Caco-2 (cell line): ENCODE results near the gene PPP1R26. TPM values are rescaled to one million over a fixed set of nuclear protein-coding genes. Genes with fewer than 3 reads are reported as not detected.
"Not testable (repeated sequence)": the region's sequence is repeated elsewhere in the genome, so short reads cannot be mapped to it uniquely, and the experiment has no call there.

Experiments
- BruUV-seq: library from RNA; stranded (reverse); fragments of 400-500 nt; replicated peaks from 2 replicates; lab custom pipeline; 2021; lab: Mats Ljungman, UMichigan
- CTCF ChIA-PET: fragments of 300-600 bp; sonication (Branson Sonifier 250); formaldehyde crosslinking; loops from one replicate; lab custom pipeline; 2022; ENCODE audit warnings: antibody characterized with exemption; lab: Charles Lee
- POLR2A ChIA-PET: fragments of 300-600 bp; sonication (Branson Sonifier 250); formaldehyde crosslinking; loops from one replicate; lab custom pipeline; 2022; ENCODE audit warnings: antibody characterized with exemption; lab: Charles Lee
- DNase-seq, 2 experiments: peaks; one replicate each; pipeline versions ENCODE4 v3.0.0 to v3.0.0-alpha.2; 2020 to 2022
- H3K27me3 ChIP-seq: replicated peaks from 2 replicates; pipeline ENCODE4 v1.6.0; 2011; ENCODE audit warnings: low read length; ENCODE audit not compliant: control insufficient read depth, insufficient read depth
- H3K36me3 ChIP-seq: 2 replicates; pipeline ENCODE4 v1.5.1; 2011; ENCODE audit warnings: low read length; ENCODE audit not compliant: control insufficient read depth, insufficient read depth
- H3K4me1 ChIP-seq: fragments of 250-450 bp; sonication (Bioruptor Pico); 2 replicates; pipeline ENCODE4 v1.5.1; 2020; ENCODE audit warnings: mild to moderate bottlenecking
- H3K4me3 ChIP-seq: 2 replicates; pipeline ENCODE4 v1.5.1; 2011; ENCODE audit warnings: low read depth, mild to moderate bottlenecking, control low read depth, low read length
- H3K9me3 ChIP-seq: fragments of 250-450 bp; sonication (Bioruptor Pico); 2 replicates; pipeline ENCODE4 v1.5.1; 2020; ENCODE audit warnings: mild to moderate bottlenecking, moderate library complexity
- H3K27ac Mint-ChIP-seq: one replicate; pipeline ENCODE4 v1.8.0; 2022; ENCODE audit warnings: mixed read lengths; ENCODE audit not compliant: unreplicated experiment
- H3K27me3 Mint-ChIP-seq: one replicate; pipeline ENCODE4 v1.8.0; 2022; ENCODE audit warnings: mixed read lengths; ENCODE audit not compliant: insufficient read depth, unreplicated experiment
- H3K36me3 Mint-ChIP-seq: one replicate; pipeline ENCODE4 v1.8.0; 2022; ENCODE audit warnings: mild to moderate bottlenecking, mixed read lengths; ENCODE audit not compliant: insufficient read depth, unreplicated experiment
- H3K4me1 Mint-ChIP-seq: one replicate; pipeline ENCODE4 v1.8.0; 2022; ENCODE audit warnings: low read depth, mixed read lengths; ENCODE audit not compliant: unreplicated experiment
- H3K4me3 Mint-ChIP-seq: one replicate; pipeline ENCODE4 v1.8.0; 2022; ENCODE audit warnings: mild to moderate bottlenecking, moderate library complexity, mixed read lengths; ENCODE audit not compliant: unreplicated experiment
- H3K9me3 Mint-ChIP-seq: one replicate; pipeline ENCODE4 v1.8.0; 2022; ENCODE audit warnings: mixed read lengths; ENCODE audit not compliant: unreplicated experiment
- intact Hi-C: fragments of 100-400 bp; cut with micrococcal nuclease; formaldehyde crosslinking; loops from one replicate; pipeline ENCODE4 v1.10.0; 2022; ENCODE audit not compliant: unreplicated experiment
- total RNA-seq: library from RNA; stranded (reverse); gene quantifications from 2 replicates; pipeline ENCODE4 v1.2.3, GENCODE V29; 2022
- TF ChIP-seq, protein P1 (sequence below), 2 experiments: fragments of 200-600 bp in 1 of 2; IDR thresholded peaks; 1 replicate in 1 of 2; 2 replicates in 1 of 2; pipeline versions ENCODE4 v1.5.1 to v1.8.0; 2011 to 2022; ENCODE audit warnings: antibody characterized with exemption in 1 of 2, control low read depth in 1 of 2, inconsistent platforms in 1 of 2, low read depth in 1 of 2, low read length in 1 of 2, mild to moderate bottlenecking in 1 of 2, moderate library complexity in 1 of 2; ENCODE audit not compliant: insufficient read depth in 1 of 2, severe bottlenecking in 1 of 2, unreplicated experiment in 1 of 2

The PPP1R26 gene
- total RNA-seq, 1 experiment from 2014 or later = 24.3 TPM

DNA sequence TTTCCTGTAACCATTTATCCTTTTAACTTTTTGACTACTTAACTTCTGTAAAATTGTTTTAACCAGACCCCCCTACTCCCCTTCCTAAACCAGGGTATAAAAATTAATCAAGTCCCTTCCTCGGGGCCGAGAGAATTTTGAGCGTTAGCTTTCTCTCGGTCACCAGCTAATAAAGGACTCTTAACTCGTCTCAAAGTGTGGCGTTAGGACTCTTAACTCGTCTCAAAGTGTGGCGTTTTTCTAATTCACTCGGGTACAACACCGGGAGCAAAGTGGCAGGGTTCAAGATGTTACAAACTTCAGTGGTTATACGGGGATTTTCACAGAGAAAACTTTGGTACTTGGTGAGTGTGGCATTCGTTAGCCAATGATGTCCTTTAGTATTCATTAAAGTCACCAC, 39.7 kb upstream of the PPP1R26 start:
- peaks cover 15% of the 10 kb centered on the region for H3K9me3 Mint-ChIP-seq
- POLR2A ChIA-PET = no interaction called here

DNA sequence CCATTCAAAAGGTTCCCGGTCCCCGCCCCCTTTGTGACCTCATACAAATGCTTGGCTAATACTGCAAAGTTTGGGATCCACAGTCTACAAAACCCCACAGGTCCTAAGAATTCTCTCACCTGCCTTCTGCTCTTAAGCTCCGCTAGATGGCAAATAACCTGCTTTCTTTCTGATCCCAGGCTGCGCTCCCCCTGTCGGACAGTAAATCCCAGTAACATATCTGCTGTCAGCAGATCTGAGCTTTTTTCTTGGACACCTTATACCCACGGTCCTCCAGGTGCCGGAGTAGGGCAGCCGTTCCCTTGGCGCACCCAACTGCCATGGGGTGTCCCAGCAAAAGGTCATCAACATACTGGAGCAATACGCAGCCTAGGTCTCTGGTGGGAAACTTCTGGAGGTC, 39.0 kb upstream of the PPP1R26 start:
- Histone ChIP-seq H3K4me1 (no peaks in the 10 kb centered on the region), H3K27me3 (no peaks in the 10 kb centered on the region), H3K9me3 (no peaks in the 10 kb centered on the region), H3K4me3 (no peak overlapping the region), H3K36me3 (no peaks in the 10 kb centered on the region)
- Mint-ChIP-seq H3K4me1 (peaks cover 11% of the 10 kb centered on the region), H3K36me3 (no peaks in the 10 kb centered on the region), H3K9me3 (peaks cover 15% of the 10 kb centered on the region), H3K4me3 (no peak overlapping the region), H3K27me3 (no peaks in the 10 kb centered on the region), H3K27ac (no peak overlapping the region)
- intact Hi-C loops = no loop called here
- peak in 1 of 2 experiments; percentile 20 for DNase-seq
- ChIA-PET POLR2A (no interaction called here), CTCF (no interaction called here)
- BruUV-seq = no TSS peak
- TF ChIP-seq, protein P1, sequence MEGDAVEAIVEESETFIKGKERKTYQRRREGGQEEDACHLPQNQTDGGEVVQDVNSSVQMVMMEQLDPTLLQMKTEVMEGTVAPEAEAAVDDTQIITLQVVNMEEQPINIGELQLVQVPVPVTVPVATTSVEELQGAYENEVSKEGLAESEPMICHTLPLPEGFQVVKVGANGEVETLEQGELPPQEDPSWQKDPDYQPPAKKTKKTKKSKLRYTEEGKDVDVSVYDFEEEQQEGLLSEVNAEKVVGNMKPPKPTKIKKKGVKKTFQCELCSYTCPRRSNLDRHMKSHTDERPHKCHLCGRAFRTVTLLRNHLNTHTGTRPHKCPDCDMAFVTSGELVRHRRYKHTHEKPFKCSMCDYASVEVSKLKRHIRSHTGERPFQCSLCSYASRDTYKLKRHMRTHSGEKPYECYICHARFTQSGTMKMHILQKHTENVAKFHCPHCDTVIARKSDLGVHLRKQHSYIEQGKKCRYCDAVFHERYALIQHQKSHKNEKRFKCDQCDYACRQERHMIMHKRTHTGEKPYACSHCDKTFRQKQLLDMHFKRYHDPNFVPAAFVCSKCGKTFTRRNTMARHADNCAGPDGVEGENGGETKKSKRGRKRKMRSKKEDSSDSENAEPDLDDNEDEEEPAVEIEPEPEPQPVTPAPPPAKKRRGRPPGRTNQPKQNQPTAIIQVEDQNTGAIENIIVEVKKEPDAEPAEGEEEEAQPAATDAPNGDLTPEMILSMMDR (IDR thresholded peaks at IDR 0.05; ENCODE audit: insufficient read depth in 1 of 2, low read depth in 1 of 2, low read length in 1 of 2, severe bottlenecking in 1 of 2, unreplicated experiment in 1 of 2) = peak; percentile 38 to 47

More for the DNA sequence above, 39.7 kb upstream of the PPP1R26 start:
- no TSS peak for BruUV-seq
- Histone ChIP-seq H3K27me3 (no peaks in the 10 kb centered on the region), H3K4me1 (no peaks in the 10 kb centered on the region), H3K4me3 (no peak overlapping the region), H3K36me3 (no peaks in the 10 kb centered on the region), H3K9me3 (no peaks in the 10 kb centered on the region)
- DNase-seq = no peak
- TF ChIP-seq, protein P1 (IDR thresholded peaks at IDR 0.05; ENCODE audit: insufficient read depth in 1 of 2, low read depth in 1 of 2, low read length in 1 of 2, severe bottlenecking in 1 of 2, unreplicated experiment in 1 of 2) = no peak
- Mint-ChIP-seq H3K27me3 (no peaks in the 10 kb centered on the region), H3K27ac (no peak overlapping the region), H3K4me1 (peaks cover 11% of the 10 kb centered on the region), H3K36me3 (no peaks in the 10 kb centered on the region), H3K4me3 (no peak overlapping the region)
- intact Hi-C loops = no loop called here
- CTCF ChIA-PET = no interaction called here

DNA sequence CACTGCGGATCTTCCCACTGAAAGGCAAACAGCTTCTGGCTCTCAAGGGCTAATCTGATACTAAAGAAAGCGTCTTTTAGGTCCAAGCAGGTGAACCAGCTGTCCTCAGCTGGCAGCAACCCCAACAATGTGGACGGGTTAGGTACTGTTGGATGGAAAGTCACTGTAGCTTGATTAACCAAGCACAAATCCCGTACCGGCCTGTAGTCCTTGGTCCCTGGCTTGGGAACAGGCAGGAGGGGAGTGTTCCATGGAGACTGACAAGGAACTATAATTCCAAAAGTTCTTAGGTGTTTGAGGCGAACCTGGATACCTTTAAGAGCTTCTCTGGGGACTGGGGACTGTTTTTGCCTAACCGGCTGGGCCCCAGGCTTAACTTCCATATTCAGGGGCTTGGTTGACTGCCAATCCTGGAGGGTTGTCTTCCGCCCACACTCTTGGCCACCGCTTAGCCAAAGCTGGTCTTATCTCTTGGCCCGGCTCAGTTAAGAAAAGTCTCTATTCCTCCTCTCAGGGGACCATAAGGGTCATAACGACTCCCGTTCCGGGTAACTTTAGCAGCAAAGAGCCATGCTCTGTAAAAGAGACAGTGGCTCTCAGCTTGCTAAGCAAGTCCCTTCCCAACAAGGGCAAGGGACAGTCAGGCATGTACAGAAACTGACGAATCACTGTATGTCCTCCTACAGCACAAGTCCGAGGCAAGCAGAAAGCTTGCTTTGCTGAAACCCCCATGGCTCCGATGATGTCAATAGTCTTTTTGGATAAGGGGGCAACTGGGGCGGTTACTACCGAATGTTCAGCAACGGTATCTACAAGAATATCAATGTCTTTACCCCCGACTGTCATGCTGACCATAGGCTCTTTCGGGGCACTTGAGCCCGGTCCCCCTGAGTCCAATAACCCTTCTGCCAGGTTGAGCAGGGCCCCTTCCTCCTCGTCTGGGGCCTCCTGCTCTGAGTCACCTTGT, 38.2 kb upstream of the PPP1R26 start:
- H3K4me1 Mint-ChIP-seq = peaks cover 11% of the 10 kb centered on the region
- H3K9me3 Mint-ChIP-seq = peaks cover 15% of the 10 kb centered on the region
- intact Hi-C loops, H3K4me3 ChIP-seq, H3K4me3 Mint-ChIP-seq, POLR2A ChIA-PET, H3K27me3 ChIP-seq, DNase-seq, H3K9me3 ChIP-seq, H3K36me3 Mint-ChIP-seq, H3K27me3 Mint-ChIP-seq, H3K36me3 ChIP-seq, H3K27ac Mint-ChIP-seq, H3K4me1 ChIP-seq, BruUV-seq: not testable (repeated sequence)
- CTCF ChIA-PET = interaction anchor here (1.2 kb wide), 1 partner anchor 13 kb away, joined by 3 read pairs; no protein-coding TSS in a partner anchor
